GM12878 (cell line): Measurements from ENCODE around the gene ADAM29. TPM values are rescaled to one million over a fixed set of nuclear protein-coding genes. Genes with fewer than 3 reads are reported as not detected.
"Not testable (repeated sequence)": the region's sequence is repeated elsewhere in the genome, so short reads cannot be mapped to it uniquely, and the experiment has no call there.

ENCODE experiments used
- ATAC-seq: fragments of 200-7000 bp; cut with Tn5 transposase; 3 replicates; pipeline ENCODE4 v1.9.1; 2020; ENCODE audit warnings: mild to moderate bottlenecking, moderate library complexity
- BruUV-seq: library from RNA; stranded (reverse); fragments of 400-500 nt; replicated peaks from 2 replicates; lab custom pipeline; 2021; lab: Mats Ljungman, UMichigan
- CTCF ChIA-PET: fragments of 300-600 bp; sonication (Branson Sonifier 250); formaldehyde crosslinking; extraction: SDS; loops from one replicate; lab custom pipeline; 2021; ENCODE audit warnings: inconsistent platforms; lab: Yijun Ruan, JAX
- POLR2A ChIA-PET: fragments of 350-600 bp; formaldehyde crosslinking; extraction: SDS; loops from one replicate; lab custom pipeline; 2021; ENCODE audit warnings: inconsistent platforms; lab: Charles Lee
- RAD21 ChIA-PET: fragments of 300-600 bp; sonication (Branson Sonifier 250); formaldehyde crosslinking; loops from one replicate; lab custom pipeline; 2023; ENCODE audit warnings: antibody characterized with exemption; ENCODE audit not compliant: unreplicated experiment; lab: Charles Lee
- SMC1A ChIA-PET: fragments of 300-600 bp; sonication (Branson Sonifier 250); formaldehyde crosslinking; loops from one replicate; lab custom pipeline; 2023; ENCODE audit not compliant: unreplicated experiment, uncharacterized antibody; lab: Charles Lee
- DNase-seq: peaks from one replicate; pipeline ENCODE4 v3.0.0-alpha.2; 2011; ENCODE audit warnings: low read depth, low spot score
- FAIRE-seq: peaks from 3 replicates; lab custom pipeline; 2011; peaks lifted over from hg19 to GRCh38; lab: Jason Lieb, UNC
- H2AFZ ChIP-seq: 2 replicates; pipeline ENCODE4 v1.6.0; 2011; ENCODE audit warnings: low read depth, low read length, control low read depth; ENCODE audit not compliant: control insufficient read depth
- H3K27ac ChIP-seq: 2 replicates; pipeline ENCODE4 v1.5.1; 2011; ENCODE audit warnings: control low read depth; ENCODE audit not compliant: control insufficient read depth, insufficient read depth
- H3K27me3 ChIP-seq, 2 experiments: replicated peaks in 1 of 2; 2 replicates each; pipeline versions ENCODE4 v1.6.0 to v1.6.1; 2011; ENCODE audit warnings: low read length in 1 of 2; ENCODE audit not compliant: control insufficient read depth in 2 of 2, insufficient read depth in 2 of 2
- H3K36me3 ChIP-seq, 2 experiments: 2 replicates each; pipeline ENCODE4 v1.5.1; 2011; ENCODE audit warnings: low read length in 1 of 2; ENCODE audit not compliant: control insufficient read depth in 2 of 2, insufficient read depth in 2 of 2
- H3K4me1 ChIP-seq: 2 replicates; pipeline ENCODE4 v1.6.1; 2011; ENCODE audit warnings: mild to moderate bottlenecking, low read length, moderate library complexity, mixed read lengths; ENCODE audit not compliant: control insufficient read depth, insufficient read depth
- H3K4me2 ChIP-seq: 2 replicates; pipeline ENCODE4 v1.6.0; 2011; ENCODE audit warnings: control low read depth; ENCODE audit not compliant: control insufficient read depth, insufficient read depth
- H3K4me3 ChIP-seq: fragments of 200-600 bp; sonication (generic); 2 replicates; pipeline ENCODE4 v1.5.1; 2016
- H3K79me2 ChIP-seq: 2 replicates; pipeline ENCODE4 v1.6.0; 2011; ENCODE audit warnings: low read length; ENCODE audit not compliant: control insufficient read depth, insufficient read depth
- H3K9ac ChIP-seq: 2 replicates; pipeline ENCODE4 v1.8.0; 2011; ENCODE audit warnings: low read length, control low read depth, mixed read lengths; ENCODE audit not compliant: control insufficient read depth, insufficient read depth
- H3K9me3 ChIP-seq: replicated peaks from 3 replicates; pipeline ENCODE4 v1.5.1; 2011; ENCODE audit warnings: mild to moderate bottlenecking, low read length; ENCODE audit not compliant: control insufficient read depth, insufficient read depth
- H4K20me1 ChIP-seq: 2 replicates; pipeline ENCODE4 v1.6.0; 2011; ENCODE audit not compliant: control insufficient read depth, insufficient read depth
- HCFC1 ChIP-seq: fragments of 150-350 bp; IDR thresholded peaks from 2 replicates; pipeline ENCODE4 v1.6.1; 2014; ENCODE audit warnings: low read length
- IRF4 ChIP-seq: IDR thresholded peaks from 2 replicates; pipeline ENCODE4 v1.6.1; 2011; ENCODE audit warnings: low read depth, low read length
- POLR2AphosphoS5 ChIP-seq: IDR thresholded peaks from 2 replicates; pipeline ENCODE4 v1.6.1; 2011; ENCODE audit warnings: mild to moderate bottlenecking, low read length, inconsistent platforms
- WGBS: methylation state at CpG from one replicate; pipeline ENCODE4 v1.1.6; 2016; ENCODE audit warnings: low lambda C conversion rate; ENCODE audit not compliant: insufficient replicate concordance, insufficient coverage; ENCODE audit errors: missing lambda C conversion rate; 5-methylcytosine and 5-hydroxymethylcytosine counted together
- in situ Hi-C: fragments of 300-500 bp; cut with MboI; formaldehyde crosslinking; loops from 9 replicates; pipeline ENCODE4 v1.14.3; 2018; ENCODE audit warnings: mixed read lengths
- intact Hi-C: fragments of 100-400 bp; cut with micrococcal nuclease; formaldehyde crosslinking; loops from one replicate; pipeline ENCODE4 v1.14.2; 2022; ENCODE audit not compliant: unreplicated experiment
- polyA plus RNA-seq, 11 experiments: library from polyadenylated mRNA; depleted of rRNA in 4 of 11; unstranded in 6 of 11; stranded (reverse) in 5 of 11; fragments of >200 nt; fragmentation: Nextera tagmentation in 4 of 11; fragmentation: Illumina TruSeq in 1 of 11; extraction: Ambion mirVana in 4 of 11; extraction: Trizol in 1 of 11; gene quantifications; 1 replicate in 1 of 11; 2 replicates in 10 of 11; pipeline versions ENCODE4 v1.2.1 to v1.2.3, GENCODE V29; 2011 to 2016; ENCODE audit warnings: inconsistent platforms in 2 of 11, missing spikeins in 2 of 11, low read depth in 1 of 11
- total RNA-seq, 4 experiments: library from RNA; depleted of rRNA in 3 of 4; stranded (reverse); fragments of >200 nt in 3 of 4; fragmentation: Illumina TruSeq in 1 of 4; extraction: Trizol in 1 of 4; gene quantifications; 2 replicates each; pipeline versions ENCODE4 v1.2.1 to v1.2.3, GENCODE V29; 2013 to 2021
- TF ChIP-seq, protein P1 (sequence below): fragments of 450-650 bp; formaldehyde crosslinking; IDR thresholded peaks from 2 replicates; pipeline ENCODE4 v1.5.0; 2022; ENCODE audit warnings: mild to moderate bottlenecking, missing genetic modification characterization
- TF ChIP-seq, protein P2 (sequence below): fragments of 450-650 bp; IDR thresholded peaks from 2 replicates; pipeline ENCODE4 v1.6.1; 2017; ENCODE audit warnings: borderline replicate concordance

Gene ADAM29
- total and polyA plus RNA-seq, 10 of the 15 experiments (the other 5 are each of a cell fraction or from before 2014, with no cell fraction given) = 0.04 to 0.20 (median 0.10) TPM; not detected in 7

DNA sequence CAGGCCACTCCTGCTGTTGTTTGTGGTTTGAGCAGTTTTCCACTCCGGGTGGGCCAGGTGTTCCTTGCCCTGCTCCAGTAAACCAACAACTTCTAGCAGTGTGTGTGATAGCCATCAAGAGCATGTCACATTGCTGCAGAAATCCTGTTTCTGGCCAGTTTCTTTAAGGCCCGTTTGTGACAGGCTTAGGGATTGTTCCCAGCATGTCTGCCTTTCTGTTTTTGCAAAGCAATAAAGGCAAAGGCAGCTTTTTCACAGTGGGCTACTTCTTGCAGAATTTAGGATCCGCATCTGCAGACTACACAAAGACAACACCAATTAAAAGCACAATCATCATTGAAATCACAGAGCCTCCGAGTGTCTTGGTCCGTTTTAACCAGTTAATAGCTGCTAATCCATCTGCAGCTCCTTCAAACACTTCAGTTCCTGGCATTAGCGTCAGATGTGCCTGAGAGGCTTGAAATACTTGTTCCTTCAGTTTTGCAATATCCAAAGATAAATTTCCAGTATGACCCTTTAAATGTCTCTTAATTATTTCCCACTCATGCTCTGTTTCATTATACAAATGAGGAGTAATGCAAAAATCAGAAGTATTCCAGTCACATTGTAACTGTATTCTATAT lies 65.1 kb downstream of the ADAM29 start:
- Histone ChIP-seq H3K27ac (no peak overlapping the region), H3K4me3 (no peak overlapping the region), H4K20me1 (no peaks in the 10 kb centered on the region), H2AFZ (no peak overlapping the region), H3K9me3 (no peaks in the 10 kb centered on the region; the same call in 2 of the 3 replicates), H3K4me2 (no peak overlapping the region), H3K36me3 (no peaks in the 10 kb centered on the region), H3K27me3 (no peaks in the 10 kb centered on the region), H3K4me1 (no peaks in the 10 kb centered on the region), H3K79me2 (no peaks in the 10 kb centered on the region), H3K9ac (no peak overlapping the region)
- no peak for DNase-seq
- CTCF ChIA-PET = no interaction called here
- intact Hi-C loops = no loop called here
- no peak for ATAC-seq
- RAD21 ChIA-PET = no interaction called here
- TF ChIP-seq HCFC1 (no peak), POLR2AphosphoS5 (no peak), IRF4 (no peak)
- TF ChIP-seq, protein P1, sequence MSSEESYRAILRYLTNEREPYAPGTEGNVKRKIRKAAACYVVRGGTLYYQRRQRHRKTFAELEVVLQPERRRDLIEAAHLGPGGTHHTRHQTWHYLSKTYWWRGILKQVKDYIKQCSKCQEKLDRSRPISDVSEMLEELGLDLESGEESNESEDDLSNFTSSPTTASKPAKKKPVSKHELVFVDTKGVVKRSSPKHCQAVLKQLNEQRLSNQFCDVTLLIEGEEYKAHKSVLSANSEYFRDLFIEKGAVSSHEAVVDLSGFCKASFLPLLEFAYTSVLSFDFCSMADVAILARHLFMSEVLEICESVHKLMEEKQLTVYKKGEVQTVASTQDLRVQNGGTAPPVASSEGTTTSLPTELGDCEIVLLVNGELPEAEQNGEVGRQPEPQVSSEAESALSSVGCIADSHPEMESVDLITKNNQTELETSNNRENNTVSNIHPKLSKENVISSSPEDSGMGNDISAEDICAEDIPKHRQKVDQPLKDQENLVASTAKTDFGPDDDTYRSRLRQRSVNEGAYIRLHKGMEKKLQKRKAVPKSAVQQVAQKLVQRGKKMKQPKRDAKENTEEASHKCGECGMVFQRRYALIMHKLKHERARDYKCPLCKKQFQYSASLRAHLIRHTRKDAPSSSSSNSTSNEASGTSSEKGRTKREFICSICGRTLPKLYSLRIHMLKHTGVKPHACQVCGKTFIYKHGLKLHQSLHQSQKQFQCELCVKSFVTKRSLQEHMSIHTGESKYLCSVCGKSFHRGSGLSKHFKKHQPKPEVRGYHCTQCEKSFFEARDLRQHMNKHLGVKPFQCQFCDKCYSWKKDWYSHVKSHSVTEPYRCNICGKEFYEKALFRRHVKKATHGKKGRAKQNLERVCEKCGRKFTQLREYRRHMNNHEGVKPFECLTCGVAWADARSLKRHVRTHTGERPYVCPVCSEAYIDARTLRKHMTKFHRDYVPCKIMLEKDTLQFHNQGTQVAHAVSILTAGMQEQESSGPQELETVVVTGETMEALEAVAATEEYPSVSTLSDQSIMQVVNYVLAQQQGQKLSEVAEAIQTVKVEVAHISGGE (CRISPR knock-in tag) = no peak
- TF ChIP-seq, protein P2, sequence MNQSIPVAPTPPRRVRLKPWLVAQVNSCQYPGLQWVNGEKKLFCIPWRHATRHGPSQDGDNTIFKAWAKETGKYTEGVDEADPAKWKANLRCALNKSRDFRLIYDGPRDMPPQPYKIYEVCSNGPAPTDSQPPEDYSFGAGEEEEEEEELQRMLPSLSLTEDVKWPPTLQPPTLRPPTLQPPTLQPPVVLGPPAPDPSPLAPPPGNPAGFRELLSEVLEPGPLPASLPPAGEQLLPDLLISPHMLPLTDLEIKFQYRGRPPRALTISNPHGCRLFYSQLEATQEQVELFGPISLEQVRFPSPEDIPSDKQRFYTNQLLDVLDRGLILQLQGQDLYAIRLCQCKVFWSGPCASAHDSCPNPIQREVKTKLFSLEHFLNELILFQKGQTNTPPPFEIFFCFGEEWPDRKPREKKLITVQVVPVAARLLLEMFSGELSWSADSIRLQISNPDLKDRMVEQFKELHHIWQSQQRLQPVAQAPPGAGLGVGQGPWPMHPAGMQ = no peak
- FAIRE-seq = no peak
- SMC1A ChIA-PET = no interaction called here
- 18% methylated on average over 6 of the region's 6 CpGs for WGBS
- no TSS peak for BruUV-seq
- POLR2A ChIA-PET = no interaction called here
- in situ Hi-C loops = no loop called here

DNA sequence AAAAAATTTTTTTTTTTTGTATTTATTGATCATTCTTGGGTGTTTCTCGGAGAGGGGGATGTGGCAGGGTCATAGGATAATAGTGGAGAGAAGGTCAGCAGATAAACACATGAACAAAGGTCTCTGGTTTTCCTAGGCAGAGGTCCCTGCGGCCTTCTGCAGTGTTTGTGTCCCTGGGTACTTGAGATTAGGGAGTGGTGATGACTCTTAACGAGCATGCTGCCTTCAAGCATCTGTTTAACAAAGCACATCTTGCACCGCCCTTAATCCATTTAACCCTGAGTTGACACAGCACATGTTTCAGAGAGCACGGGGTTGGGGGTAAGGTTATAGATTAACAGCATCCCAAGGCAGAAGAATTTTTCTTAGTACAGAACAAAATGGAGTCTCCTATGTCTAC lies 65.7 kb downstream of the ADAM29 start:
- H3K27me3 ChIP-seq, intact Hi-C loops, CTCF ChIA-PET, DNase-seq, H3K4me1 ChIP-seq, H3K79me2 ChIP-seq, H3K27ac ChIP-seq, H3K36me3 ChIP-seq, in situ Hi-C loops, H3K9me3 ChIP-seq, BruUV-seq, H3K4me2 ChIP-seq, RAD21 ChIA-PET, H3K9ac ChIP-seq, FAIRE-seq, H3K4me3 ChIP-seq, H2AFZ ChIP-seq, H4K20me1 ChIP-seq, POLR2A ChIA-PET, ATAC-seq: not testable (repeated sequence)
- SMC1A ChIA-PET = interaction anchor here (0.9 kb wide), 1 partner anchor 84 kb away, joined by 3 read pairs; no protein-coding TSS in a partner anchor
- WGBS = 0% methylated on average over 1 of the region's 5 CpGs
